PFSK-1 (cell line): Measurements from ENCODE around the gene SIX1. TPM values are rescaled to one million over a fixed set of nuclear protein-coding genes. Genes with fewer than 3 reads are reported as not detected.

Experiments
- FOXP2 ChIP-seq: optimal IDR thresholded peaks from 2 replicates; pipeline ENCODE3; 2011; ENCODE audit warnings: borderline replicate concordance, control low read depth, inconsistent platforms; ENCODE audit not compliant: insufficient read depth; ENCODE audit errors: extremely low read length, extremely low read depth
- POLR2AphosphoS5 ChIP-seq: IDR thresholded peaks from 2 replicates; pipeline ENCODE4 v1.6.1; 2012; ENCODE audit warnings: low read depth, mild to moderate bottlenecking, control low read depth, low read length, moderate library complexity
- SIN3A ChIP-seq: IDR thresholded peaks from 2 replicates; pipeline ENCODE4 v1.6.1; 2012; ENCODE audit warnings: mild to moderate bottlenecking, low read length, moderate library complexity, borderline replicate concordance; ENCODE audit not compliant: insufficient read depth
- TAF1 ChIP-seq: IDR thresholded peaks from 2 replicates; pipeline ENCODE4 v1.6.1; 2012; ENCODE audit warnings: low read length, control low read depth, borderline replicate concordance; ENCODE audit not compliant: insufficient read depth
- polyA plus RNA-seq: library from polyadenylated mRNA; unstranded; fragments of >200 nt; gene quantifications from one replicate; pipeline ENCODE4 v1.2.1, GENCODE V29; 2012; ENCODE audit warnings: low read depth, missing spikeins; ENCODE audit not compliant: insufficient read length
- TF ChIP-seq, protein P1 (sequence below), 2 experiments: IDR thresholded peaks; 2 replicates each; pipeline versions ENCODE4 v1.6.1 to v1.8.0; 2011 to 2012; ENCODE audit warnings: low read depth in 2 of 2, low read length in 2 of 2, control low read depth in 1 of 2, inconsistent platforms in 1 of 2, mild to moderate bottlenecking in 1 of 2, moderate library complexity in 1 of 2; ENCODE audit not compliant: insufficient read depth in 1 of 2

The SIX1 gene
- polyA plus RNA-seq, result 7.5 TPM

DNA sequence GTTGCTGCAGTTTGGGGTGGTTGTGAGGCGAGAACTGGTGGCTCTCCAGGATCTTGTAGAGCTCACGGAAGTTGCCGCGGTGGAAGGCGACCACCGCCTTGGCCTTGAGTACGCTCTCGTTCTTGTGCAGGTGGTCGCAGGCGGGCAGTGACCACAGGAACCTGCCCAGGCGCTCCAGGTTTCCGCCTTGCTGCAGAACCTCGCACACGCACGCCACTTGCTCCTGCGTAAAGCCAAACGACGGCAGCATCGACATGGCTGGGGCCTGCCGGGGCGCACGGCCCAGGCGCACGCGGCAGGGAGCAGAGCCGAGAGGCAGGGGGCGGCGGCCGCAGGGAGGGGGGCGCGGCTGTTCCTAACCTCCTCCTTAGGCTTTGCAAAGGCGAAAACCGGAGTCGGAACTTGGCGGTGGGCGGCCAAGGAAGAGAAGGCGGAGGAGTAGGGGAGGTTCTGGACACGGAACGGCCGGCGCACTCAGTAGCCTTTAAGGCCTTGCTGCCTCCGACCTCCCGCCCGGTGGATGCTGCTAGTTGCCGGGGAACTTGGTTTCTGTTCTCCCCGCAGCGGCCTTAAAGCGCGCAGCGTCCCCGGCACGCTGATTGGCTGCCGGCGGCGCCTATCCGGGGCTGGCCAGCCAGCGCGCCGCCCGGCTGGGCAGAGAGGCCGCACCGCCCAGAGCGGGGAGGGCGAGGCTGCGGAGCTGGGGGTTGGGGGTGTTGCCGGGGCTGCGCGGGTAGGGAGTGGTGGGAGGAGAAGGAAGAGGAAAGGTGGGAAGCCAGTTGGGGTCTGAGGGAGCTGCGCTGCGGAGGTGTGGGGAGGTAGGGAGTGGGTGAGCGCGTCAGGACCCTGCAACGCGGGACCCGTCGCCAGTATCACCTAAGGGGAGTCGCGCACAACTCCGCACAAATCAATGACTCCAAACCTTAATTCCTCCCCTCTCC is at the start of gene SIX1:
TSS of gene SIX1 (minus strand) at position 544 of the 941 bp plus-strand sequence. CDS start at position 256, 288 bp downstream.
- TF ChIP-seq FOXP2 (peak; percentile 0), TAF1 (peak; percentile 45; the same call in 1 of the 2 replicates), POLR2AphosphoS5 (peak; percentile 59)
- TF ChIP-seq, protein P1, sequence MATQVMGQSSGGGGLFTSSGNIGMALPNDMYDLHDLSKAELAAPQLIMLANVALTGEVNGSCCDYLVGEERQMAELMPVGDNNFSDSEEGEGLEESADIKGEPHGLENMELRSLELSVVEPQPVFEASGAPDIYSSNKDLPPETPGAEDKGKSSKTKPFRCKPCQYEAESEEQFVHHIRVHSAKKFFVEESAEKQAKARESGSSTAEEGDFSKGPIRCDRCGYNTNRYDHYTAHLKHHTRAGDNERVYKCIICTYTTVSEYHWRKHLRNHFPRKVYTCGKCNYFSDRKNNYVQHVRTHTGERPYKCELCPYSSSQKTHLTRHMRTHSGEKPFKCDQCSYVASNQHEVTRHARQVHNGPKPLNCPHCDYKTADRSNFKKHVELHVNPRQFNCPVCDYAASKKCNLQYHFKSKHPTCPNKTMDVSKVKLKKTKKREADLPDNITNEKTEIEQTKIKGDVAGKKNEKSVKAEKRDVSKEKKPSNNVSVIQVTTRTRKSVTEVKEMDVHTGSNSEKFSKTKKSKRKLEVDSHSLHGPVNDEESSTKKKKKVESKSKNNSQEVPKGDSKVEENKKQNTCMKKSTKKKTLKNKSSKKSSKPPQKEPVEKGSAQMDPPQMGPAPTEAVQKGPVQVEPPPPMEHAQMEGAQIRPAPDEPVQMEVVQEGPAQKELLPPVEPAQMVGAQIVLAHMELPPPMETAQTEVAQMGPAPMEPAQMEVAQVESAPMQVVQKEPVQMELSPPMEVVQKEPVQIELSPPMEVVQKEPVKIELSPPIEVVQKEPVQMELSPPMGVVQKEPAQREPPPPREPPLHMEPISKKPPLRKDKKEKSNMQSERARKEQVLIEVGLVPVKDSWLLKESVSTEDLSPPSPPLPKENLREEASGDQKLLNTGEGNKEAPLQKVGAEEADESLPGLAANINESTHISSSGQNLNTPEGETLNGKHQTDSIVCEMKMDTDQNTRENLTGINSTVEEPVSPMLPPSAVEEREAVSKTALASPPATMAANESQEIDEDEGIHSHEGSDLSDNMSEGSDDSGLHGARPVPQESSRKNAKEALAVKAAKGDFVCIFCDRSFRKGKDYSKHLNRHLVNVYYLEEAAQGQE (IDR thresholded peaks at IDR 0.05; ENCODE audit: insufficient read depth in 1 of 2, low read depth in 2 of 2, low read length in 2 of 2), result no peak

- TF ChIP-seq POLR2AphosphoS5 (no peak), SIN3A (no peak), TAF1 (no peak), FOXP2 (no peak)
- TF ChIP-seq, protein P1 (IDR thresholded peaks at IDR 0.05; ENCODE audit: insufficient read depth in 1 of 2, low read depth in 2 of 2, low read length in 2 of 2), result no peak
Measured at GRCh38 chr14:60695327-60695726, 46.0 kb upstream of the SIX1 start.

DNA sequence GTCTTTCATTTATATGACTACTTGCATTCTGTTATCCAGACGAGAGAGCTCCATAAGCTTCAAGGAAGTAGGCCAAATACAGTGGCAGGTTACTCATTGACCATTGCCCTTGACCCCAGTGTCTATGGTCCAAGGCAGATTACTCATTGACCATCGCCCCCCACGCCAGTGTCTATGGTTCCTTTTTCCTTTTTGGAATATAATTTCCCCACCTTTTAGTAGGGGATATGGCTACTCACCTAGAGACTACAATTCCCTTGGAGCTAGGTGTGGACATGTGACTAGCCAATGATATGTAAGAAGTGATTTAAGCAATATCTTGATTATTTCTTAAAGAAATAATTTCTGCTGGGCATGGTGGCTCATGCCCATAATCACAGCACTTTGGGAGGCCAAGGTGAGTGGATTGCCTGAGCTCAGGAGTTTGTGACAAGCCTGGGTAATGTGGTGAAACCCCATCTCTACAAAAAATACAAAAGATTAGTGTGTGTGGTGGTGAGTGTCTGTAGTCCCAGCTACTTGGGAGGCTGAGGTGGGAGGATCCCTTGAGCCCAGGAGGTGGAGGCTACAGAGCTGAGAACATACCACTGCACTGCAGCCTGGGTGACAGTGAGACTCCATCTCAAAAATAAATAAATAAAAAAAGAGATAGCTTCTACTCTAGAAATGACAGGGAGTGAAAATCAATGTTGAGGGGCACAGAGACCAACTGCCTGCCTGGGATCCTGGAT is 42.3 kb upstream of the SIX1 start:
- TF ChIP-seq TAF1 (no peak), SIN3A (no peak), FOXP2 (no peak), POLR2AphosphoS5 (no peak)
- TF ChIP-seq, protein P1 (IDR thresholded peaks at IDR 0.05; ENCODE audit: insufficient read depth in 1 of 2, low read depth in 2 of 2, low read length in 2 of 2), result no peak

GRCh38 chr14:60686865-60687264 is 37.6 kb upstream of the SIX1 start:
- no peak for TF ChIP-seq FOXP2
- no peak for TF ChIP-seq POLR2AphosphoS5
- TF ChIP-seq, protein P1 (IDR thresholded peaks at IDR 0.05; ENCODE audit: insufficient read depth in 1 of 2, low read depth in 2 of 2, low read length in 2 of 2), result no peak
- no peak for TF ChIP-seq SIN3A
- TF ChIP-seq TAF1, result no peak
